Measurements from ENCODE around the gene HCAR1.
"Not testable (repeated sequence)": the region's sequence is repeated elsewhere in the genome, so short reads cannot be mapped to it uniquely, and the experiment has no call there.

The HCAR1 gene

DNA sequence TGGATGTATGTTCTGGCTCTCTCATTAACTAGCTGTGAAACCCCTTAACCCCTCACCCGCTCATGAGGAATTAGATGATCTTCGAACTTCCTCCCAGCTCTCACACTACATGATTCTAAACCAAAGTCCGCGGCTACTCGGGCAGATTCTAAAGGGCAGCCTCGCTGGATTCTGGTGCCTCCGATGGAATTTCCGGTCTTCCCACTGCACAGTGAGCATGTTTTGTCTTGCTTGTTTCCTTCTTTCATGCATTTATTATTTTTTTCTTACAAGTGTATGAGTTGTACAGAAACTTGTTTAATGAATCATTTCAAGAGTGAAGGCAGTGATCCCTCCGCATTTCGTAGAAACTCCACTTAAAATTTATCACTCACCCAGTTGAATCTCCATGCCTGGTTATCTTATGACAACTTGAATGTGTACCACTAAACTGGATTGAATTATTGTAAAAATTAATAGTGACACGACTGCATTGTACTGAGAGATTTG is 9.5 kb downstream of the HCAR1 start:
- peak; percentile 80 for DNase-seq (ENCODE audit: low spot score)

DNA sequence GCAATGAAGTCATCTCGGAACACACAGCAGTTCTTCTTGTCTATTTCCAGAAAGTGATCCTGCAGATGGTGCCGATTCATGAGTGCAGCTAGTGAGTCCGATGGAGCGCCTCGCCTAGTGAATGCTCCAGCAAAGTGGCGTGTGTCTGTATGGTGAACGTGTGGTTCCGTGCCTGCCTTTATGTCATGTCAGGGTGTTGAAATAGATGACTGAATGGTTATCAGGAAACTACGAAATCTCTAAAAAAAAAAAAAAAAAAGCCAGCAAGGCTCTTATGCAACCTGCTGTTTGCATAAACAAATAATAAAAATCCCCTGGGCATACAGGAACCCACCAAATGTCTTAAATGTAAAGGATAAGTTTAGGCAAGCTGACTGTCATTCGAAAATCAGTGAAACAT is 14.0 kb downstream of the HCAR1 start, which contains the start of gene HCAR3:
Gene HCAR3, minus strand, starts transcription at position 154 of the 400 bp plus-strand sequence. Its CDS starts 74 bp downstream, at position 80.
- not testable (repeated sequence) for DNase-seq (ENCODE audit: low spot score)

DNA sequence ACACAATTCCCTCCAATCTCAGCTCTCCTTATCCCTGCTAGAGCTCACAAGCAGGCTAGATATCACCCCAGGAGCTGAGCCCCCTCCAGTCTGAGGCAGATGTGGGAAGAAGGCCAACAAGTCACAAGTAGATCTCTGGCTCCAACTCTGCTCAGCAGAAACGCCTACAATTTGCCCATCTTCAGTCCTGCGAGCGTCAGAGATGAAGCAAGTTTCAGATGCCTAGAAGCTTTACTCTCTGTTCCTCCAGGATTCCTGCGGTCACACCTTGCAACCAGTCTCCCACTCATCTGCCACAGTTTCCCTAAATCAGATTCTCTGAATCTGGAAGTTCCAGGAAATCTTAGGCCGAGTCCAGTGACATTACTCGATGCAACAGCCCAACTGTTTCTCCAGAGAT is 15.4 kb downstream of the HCAR1 start:
- not testable (repeated sequence) for DNase-seq (ENCODE audit: low spot score)

DNA sequence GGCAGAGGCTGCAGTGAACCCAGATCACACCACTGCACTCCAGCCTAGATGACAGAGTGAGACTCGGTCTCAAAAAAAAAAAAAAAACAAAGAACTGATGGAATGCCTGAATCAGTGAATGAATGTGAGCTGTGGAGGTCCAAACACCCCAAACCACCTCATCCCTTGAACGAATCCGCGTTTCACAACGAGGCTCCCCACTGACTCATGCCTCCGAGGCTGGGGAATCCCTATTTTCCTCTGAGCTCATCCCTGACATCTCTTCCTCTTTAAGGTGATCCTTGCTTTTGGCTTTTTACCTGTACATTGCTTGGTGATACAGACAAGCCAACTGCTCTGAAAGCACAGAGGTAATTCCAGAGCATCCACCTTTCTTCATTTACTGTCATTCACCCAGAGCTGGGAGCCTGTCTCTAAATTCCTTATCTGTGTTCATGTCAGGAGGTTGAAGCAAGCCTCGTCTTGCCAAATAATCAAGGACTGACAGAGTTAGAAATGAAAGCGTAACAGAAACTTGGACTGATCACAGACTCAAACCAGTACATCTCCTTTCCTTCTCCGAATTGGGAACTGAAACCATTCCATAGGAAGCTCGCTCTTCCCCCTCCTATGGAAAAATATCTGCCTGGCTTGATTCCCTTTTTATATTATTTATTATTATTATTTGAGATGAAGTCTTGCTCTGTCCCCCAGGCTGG is 17.0 kb downstream of the HCAR1 start:
- DNase-seq (ENCODE audit: low spot score): not testable (repeated sequence)

DNA sequence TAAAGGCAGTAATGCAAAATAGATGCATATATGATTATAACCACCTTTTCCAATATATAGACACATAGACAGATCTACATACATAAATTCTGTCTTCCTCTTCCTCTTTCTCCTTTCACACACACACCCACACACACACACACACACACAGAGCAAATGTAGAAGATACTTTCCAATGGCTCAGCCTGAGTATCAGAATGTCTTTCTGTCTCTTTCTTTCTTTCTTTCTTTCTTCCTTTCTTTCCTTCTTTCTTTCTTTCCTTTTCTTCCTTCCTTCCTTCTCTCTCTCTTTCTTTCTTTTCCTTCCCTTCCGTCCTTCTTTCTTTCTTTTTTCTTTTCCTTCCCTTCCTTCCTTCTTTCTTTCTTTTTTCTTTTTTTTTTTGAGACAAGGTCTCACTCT is 19.4 kb downstream of the HCAR1 start:
- not testable (repeated sequence) for DNase-seq (ENCODE audit: low spot score)

DNA sequence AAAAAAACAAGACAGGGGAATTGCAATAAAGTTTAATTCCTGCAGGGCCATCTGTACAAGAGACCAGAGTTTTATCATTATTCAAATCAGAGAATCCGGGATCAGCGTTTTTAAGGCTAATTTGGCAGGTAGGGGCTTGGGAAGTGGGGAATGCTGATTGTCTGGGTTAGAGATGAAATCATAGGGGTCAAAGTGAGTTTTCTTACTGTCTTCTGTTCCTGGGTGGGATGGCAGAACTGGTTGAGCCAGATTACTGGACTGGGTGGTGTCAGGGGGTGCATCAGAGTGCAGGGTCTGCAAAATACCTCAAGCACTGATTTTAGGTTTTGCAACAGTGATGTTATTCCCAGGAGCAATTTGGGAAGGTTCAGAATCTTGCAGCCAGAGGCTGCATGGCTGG is 20.3 kb downstream of the HCAR1 start:
- not testable (repeated sequence) for DNase-seq (ENCODE audit: low spot score)

DNA sequence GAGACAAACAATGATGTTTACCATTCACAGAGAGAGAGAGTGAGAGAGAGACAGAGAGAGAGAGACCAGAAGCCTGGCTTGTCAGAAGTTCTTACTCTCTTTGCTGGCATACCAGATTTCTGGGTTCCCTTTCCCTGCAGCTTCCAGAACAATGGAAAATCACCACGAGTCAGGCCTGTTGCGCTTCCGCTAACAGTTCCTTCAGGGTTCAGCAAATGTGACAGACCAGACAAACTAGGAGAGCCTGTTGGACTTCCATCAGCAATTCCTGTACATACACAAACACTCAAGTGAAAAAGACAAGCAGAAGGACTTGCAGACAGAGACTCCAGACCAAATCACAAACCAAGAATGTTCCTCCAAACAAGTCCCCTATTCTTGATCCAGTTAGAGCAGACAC is 21.4 kb downstream of the HCAR1 start:
- not testable (repeated sequence) for DNase-seq (ENCODE audit: low spot score)

DNA sequence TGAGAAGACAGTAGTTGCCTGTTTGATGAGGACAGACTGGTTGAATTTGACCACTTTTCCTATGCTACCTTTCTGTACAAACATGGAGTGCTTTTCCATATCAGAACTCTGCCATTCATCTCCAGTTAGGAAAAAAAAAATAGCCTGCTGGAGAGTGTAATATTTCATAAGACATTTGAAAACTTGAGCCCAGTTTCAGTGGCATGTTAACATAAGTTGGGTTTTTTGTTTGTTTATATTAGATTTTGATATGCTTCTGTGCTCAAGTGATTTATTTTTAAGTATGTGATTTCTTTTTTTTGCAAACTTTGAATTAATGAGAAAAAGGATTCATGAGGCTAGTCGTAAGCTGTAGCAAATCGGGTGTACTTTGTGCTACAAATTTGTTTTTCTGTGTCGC is 26.8 kb downstream of the HCAR1 start:
- DNase-seq (ENCODE audit: low spot score): not testable (repeated sequence)

DNA sequence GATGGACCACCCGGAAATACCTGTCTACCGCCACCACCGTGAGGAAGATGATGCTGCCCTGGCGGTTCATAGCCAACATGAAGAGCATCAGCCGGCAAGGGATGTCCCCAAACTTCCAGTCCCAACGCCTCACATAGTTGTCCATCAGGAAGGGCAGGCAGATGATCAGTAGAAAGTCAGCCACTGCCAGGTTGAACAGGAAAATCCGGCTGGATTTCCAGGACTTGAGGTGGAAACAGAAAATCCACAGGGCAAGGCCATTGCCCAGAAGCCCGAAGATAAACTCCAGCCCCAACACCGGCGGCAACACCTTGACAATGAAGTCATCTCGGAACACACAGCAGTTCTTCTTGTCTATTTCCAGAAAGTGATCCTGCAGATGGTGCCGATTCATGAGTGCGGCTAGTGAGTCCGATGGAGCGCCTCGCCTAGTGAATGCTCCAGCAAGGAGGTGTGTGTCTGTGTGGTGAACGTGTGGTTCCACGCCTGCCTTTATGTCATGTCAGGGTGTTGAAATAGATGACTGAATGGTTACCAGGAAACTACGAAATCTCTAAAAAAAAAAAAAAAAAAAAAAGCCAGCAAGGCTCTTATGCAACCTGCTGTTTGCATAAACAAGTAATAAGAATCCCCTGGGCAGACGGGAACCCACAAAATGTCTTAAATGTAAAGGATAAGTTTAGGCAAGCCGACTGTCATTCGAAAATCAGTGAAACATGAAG is 27.6 kb downstream of the HCAR1 start, which contains the start of gene HCAR2:
Gene HCAR2, minus strand, starts transcription at position 468 of the 722 bp plus-strand sequence. Its CDS starts 74 bp downstream, at position 394.
- not testable (repeated sequence) for DNase-seq (ENCODE audit: low spot score)

DNA sequence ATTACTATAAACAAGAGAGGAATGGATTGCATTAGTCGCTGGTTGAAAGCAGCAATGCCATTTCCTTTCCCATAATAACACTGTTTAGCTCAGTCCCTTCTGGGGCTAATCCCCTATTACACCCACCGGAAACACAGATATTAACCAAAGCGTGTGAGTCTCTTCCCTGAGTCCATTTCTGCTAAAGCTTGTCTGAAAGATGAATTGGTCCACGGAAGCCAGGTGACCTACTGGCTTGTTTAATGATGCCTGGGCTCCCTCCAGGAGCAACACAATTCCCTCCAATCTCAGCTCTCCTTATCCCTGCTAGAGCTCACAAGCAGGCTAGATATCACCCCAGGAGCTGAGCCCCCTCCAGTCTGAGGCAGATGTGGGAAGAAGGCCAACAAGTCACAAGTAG is 29.2 kb downstream of the HCAR1 start:
- DNase-seq (ENCODE audit: low spot score): not testable (repeated sequence)

DNA sequence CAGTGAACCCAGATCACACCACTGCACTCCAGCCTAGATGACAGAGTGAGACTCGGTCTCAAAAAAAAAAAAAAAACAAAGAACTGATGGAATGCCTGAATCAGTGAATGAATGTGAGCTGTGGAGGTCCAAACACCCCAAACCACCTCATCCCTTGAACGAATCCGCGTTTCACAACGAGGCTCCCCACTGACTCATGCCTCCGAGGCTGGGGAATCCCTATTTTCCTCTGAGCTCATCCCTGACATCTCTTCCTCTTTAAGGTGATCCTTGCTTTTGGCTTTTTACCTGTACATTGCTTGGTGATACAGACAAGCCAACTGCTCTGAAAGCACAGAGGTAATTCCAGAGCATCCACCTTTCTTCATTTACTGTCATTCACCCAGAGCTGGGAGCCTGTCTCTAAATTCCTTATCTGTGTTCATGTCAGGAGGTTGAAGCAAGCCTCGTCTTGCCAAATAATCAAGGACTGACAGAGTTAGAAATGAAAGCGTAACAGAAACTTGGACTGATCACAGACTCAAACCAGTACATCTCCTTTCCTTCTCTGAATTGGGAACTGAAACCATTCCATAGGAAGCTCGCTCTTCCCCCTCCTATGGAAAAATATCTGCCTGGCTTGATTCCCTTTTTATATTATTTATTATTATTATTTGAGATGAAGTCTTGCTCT is 30.5 kb downstream of the HCAR1 start:
- DNase-seq (ENCODE audit: low spot score): not testable (repeated sequence)

DNA sequence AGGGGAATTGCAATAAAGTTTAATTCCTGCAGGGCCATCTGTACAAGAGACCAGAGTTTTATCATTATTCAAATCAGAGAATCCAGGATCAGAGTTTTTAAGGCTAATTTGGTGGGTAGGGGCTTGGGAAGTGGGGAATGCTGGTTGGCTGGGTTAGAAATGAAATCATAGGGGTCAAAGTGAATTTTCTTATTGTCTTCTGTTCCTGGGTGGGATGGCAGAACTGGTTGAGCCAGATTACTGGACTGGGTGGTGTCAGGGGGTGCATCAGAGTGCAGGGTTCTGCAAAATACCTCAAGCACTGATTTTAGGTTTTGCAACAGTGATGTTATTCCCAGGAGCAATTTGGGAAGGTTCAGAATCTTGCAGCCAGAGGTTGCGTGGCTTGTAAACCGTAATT is 33.7 kb downstream of the HCAR1 start:
- DNase-seq (ENCODE audit: low spot score): not testable (repeated sequence)

DNA sequence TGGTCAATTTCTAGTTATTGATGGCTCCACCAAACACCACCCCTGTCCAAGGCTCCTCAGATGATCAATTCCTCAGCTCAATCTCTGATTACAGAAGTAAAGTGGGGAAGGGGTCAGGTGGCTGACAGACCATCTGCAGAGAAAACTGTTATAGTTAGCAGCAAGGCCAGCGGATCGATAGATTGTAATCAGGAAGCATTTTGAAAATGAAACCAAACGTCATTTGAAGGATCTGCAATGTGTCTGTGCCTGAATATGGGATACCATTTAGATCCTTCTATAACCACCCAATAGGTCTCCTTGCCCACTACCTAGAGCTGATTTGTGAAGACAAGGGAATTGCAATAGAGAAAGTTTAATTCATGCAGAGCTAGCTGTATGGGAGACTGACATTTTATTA is 39.1 kb downstream of the HCAR1 start:
- DNase-seq (ENCODE audit: low spot score): no peak

DNA sequence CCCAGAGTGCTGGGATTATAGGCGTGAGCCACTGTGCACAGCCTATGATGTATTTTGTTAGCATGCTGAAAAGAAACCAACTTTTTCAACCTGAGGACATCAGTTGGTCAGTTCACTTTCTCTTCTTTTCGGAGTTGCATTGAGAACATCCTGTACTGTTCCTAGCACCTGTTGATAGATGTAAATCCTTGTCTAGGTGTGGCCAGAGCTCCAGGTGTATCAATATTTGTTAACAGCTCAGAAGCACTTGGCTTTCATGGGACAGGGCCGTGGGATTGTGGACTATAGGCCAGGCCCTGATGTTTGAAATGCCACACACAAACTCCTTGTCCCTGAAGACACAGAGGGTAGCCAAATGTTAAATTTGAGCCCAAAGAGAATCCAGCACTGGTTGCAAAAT is 42.4 kb downstream of the HCAR1 start:
- no peak for DNase-seq (ENCODE audit: low spot score)

DNA sequence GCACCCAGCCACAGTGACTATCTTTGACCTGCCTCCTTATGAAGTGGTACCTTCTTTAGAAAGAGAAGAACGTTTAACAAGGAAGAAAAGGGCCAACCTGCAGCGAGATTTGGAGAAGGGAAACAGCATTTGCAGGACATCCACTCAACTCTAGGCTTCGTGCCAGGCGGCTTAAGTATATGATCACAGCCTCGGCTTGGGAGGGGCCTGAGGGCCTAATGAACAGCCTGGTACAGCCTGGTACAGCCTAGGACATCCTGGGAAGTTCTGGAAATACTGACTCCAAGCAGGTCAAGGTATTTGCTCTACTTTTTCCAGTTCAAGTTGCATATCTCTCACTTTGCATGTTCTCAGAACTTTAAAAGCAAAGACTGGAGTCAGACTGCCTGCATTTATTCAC is 43.6 kb downstream of the HCAR1 start:
- no peak for DNase-seq (ENCODE audit: low spot score)

DNA sequence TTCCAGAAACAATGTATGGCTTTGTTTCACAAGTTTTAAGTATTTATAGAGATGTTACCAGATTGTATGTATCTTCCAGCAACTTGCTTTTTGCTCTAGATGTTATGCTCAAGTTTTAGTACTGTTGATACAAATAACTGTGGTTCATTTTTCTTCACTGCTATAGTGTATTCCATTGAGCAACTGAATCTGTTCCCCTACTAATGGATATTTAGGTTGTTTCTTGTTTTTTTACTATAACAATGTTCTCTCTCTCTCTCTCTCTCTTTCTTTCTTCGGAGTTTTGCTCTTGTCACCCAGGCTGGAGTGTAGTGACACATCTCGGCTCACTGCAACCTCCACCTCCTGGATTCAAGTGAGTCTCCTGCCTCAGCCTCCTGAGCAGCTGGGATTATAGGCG is 44.1 kb downstream of the HCAR1 start:
- DNase-seq (ENCODE audit: low spot score): no peak

DNA sequence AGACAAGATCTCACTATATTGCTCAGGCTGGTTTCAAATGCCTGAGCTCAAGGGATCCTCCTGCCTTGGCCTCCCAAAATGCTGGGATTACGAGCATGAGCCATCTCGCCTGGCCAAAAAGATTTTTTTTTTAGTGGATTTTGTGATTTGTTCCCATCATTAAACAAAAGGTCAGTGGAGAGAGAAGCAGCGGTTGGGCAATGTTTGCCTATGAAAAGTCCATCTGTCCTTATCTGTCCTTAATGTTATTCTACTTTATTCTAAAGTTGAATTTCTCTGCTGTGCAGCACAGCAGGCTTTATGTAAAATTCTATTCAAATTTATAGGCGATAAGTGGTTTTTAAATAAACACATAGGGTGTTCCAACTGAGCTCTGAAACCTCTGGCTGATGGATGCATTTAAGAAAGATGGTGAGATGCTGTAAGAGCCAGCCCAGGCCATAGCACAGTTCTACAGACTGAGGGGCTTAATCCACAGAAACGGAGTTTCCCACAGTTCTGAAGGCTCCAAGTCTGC is 46.3 kb downstream of the HCAR1 start:
- no peak for DNase-seq (ENCODE audit: low spot score)

DNA sequence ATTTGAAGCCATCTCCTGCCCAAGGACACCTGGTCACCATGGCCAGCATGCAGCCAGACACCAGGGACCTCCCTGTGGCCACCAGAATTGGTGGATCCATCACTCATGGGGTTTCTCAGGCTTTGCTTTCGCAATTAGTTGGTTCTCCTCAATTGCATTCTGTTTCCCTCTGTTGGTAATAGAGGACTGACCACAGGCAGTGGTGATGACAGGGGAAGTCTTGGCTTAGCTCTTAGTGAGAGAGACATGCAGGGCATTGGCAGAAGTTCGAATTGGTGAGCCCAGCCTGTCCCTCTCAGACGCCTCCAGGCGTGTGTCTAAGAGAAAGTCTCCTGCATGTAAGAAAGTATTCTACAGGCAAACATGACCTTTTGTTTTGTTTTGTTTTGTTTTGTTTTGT is 48.8 kb downstream of the HCAR1 start:
- no peak for DNase-seq (ENCODE audit: low spot score)

DNA sequence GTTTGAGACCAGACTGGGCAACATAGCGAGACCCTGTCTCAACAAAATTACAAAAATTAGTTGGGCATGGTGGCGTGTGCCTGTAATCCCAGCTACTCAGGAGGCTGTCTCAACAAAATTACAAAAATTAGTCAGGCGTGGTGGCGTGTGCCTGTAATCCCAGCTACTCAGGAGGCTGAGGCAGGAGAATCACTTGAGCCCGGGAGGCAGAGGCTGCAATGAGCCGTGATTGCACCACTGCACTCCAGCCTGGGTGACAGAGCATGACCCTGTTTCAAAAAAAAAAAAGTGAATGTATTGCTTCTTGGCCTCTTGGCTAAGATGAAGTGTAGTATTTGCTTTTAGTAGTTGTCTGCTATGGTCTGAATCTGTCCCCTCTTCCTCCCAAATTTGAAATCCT is 49.7 kb downstream of the HCAR1 start:
- DNase-seq (ENCODE audit: low spot score): not testable (repeated sequence)

DNA sequence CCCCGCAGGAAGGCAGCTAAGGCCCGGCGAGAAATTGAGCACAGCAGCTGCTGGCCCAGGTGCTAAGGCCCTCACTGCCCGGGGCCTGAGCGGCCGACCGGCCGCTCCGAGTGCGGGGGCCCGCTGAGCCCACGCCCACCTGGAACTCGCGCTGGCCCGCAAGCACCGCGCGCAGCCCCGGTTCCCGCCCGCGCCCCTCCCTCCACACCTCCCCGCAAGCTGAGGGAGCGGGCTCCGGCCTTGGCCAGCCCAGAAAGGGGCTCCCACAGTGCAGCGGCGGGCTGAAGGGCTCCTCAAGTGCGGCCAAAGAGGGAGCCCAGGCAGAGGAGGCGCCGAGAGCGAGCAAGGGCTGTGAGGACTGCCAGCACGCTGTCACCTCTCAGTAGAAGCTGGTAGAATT is 53.9 kb downstream of the HCAR1 start:
- DNase-seq (ENCODE audit: low spot score): not testable (repeated sequence)

All from activated CD4-positive, alpha-beta T cell treated with anti-CD3 and anti-CD28 coated beads, Interleukin-2, Interleukin-4, amounts not matched to agents 100 ng/mL and 50 ng/mL, durations not matched to agents 16 hours and 8 hours (primary cell).